Hematopoietic multipotent progenitor cell (in vitro differentiated cells): ENCODE results near the gene NTN5. TPM values are rescaled to one million over a fixed set of nuclear protein-coding genes. Genes with fewer than 3 reads are reported as not detected.
"Not testable (repeated sequence)": the region's sequence is repeated elsewhere in the genome, so short reads cannot be mapped to it uniquely, and the experiment has no call there.

Experiments
- DNase-seq, 3 donors: peaks; one replicate each; pipeline ENCODE4 v3.0.0-alpha.2; 2011 to 2015; ENCODE audit warnings: low read depth in 2 of 3, low spot score in 2 of 3
- total RNA-seq: library from RNA; depleted of rRNA; stranded (reverse); fragments of >200 nt; gene quantifications from one replicate; pipeline ENCODE4 v1.2.3, GENCODE V29; 2012

NTN5 gene
- total RNA-seq, 1 donor = 1.6 TPM

DNA sequence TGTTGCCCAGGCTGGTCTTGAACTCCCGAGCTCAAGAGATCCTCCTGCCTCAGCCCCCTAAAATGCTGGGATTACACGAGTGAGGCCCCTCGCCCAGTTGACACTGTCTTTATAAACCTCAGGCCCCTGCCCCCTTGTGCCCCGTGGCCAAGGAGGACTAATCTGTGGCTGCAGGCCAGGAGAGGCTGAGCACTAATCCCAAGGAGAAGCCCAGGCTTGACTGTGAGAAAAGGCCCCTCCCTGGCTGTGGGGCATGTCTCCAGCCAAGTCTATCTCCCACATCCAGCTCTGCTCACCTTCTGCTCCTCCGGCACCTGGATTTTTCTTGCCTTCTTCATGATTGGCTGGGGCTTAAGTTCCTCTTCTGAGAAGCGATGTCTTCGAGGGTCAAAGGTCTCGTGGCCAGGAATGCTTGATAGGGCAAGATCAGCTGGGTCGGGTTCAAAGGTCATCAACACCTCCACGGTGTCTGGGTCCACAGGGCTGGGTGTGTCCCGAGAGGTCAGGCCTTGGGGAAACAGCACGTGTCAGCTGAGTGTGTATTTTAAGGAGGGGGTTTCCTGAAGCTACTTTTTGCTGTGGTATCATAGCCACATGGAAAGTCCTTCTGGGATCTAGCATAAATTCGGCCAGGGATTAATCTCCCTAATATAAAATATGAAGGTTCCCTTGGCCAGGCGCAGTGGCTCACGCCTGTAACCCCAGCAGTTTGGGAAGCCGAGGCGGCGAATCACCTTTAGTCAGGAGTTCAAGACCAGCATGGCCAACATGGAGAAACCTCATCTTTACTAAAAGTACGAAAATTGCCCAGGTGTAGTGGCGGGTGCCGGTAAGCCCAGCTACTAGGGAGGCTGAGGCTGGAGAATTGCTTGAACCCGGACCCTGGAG lies 39.4 kb downstream of the NTN5 start:
- DNase-seq = no peak

DNA sequence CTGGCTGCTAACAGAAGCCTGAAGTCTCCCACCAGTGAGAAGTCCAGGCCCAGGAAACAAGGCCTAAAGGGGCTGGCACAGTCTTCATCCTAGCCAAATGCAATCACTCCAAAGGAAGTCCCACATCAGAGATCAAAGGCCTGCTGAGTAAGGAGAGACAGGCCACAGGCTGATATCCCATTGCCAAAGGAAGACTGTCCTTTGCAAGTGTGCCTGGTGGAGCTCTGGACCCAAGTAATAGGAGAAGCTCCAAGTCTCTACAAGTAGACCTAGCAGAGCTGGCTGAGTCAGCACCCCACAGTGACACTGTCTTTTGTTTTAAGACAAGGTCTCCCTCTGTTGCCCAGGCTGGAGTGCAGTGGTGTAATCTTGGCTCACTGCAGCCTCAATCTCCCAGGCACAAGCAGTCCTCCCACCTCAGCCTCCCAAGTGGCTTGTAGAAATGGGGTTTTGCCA lies 40.1 kb downstream of the NTN5 start:
- no peak for DNase-seq

DNA sequence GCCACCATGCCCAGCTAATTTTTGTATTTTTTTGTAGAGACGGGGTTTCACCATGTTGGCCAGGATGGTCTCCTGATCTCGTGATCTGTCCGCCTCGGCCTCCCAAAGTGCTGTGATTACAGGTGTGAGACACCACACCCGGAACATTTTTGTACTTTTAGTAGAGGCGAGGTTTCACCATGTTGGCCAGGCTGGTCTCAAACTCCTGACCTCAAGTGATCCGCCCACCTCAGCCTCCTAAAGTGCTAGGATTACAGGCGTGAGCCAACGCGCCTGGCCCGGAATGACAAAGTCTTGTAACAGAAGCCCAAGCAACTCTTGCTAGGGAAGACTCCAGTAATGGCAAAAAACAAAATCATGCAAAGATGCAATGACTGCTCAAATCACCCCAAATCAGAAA lies 40.5 kb downstream of the NTN5 start:
- DNase-seq = not testable (repeated sequence)

DNA sequence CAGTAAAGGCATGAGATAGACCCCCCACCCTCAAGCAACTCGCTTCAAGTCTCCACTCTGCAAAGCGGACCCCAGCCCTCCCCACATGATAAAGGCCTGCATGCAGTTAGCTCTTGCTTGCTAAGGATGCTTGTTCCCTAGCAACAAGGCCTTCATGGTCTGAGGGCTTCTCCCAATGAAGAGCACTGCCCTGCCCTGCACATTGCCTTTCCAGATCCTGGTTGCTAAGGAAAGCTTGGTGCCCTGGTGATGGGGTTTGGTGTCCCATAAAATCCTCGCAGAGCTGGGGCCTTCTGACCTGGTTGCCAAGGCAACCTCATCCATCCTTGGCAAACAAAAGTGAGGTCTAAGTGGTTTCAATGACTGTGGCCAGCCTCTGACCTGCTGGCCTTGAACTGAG lies 41.6 kb downstream of the NTN5 start:
- DNase-seq = no peak

DNA sequence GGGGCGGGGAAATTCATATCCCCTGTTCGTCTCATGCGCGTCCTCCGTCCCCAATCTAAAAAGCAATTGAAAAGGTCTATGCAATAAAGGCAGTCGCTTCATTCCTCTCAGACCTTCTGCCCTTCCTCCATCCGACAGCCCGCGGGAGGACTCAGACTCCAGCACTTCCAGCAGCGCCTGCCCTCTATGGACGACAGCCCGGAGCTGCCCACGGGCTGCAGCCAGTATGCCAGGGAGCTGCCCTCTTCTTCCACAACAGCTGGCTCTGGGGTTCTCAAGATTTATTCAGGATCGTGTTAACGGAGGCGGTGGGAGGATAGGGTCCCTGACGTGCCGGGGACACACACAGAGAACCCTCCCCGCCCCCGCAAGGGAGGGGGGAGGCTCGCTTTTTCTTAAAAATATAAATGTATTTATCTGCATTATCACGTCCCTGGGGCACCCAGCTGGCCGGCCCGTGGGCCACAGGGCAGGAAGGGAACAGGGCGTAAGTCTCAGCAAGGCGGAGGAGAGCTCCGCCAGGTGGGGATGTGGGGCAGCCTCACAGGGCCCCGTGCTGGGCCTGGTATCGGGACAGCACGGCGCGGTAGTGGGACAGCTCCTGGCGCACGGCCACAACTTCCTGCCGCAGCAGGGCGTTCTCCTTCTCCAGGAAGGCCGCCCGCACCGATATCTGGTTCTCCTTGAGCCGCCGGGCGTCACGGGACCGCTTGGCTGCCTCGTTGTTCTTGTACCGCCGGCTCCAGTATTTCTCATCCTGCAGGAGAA lies 42.3 kb downstream of the NTN5 start:
- peak in 1 of 3 donors; percentile 63 for DNase-seq

DNA sequence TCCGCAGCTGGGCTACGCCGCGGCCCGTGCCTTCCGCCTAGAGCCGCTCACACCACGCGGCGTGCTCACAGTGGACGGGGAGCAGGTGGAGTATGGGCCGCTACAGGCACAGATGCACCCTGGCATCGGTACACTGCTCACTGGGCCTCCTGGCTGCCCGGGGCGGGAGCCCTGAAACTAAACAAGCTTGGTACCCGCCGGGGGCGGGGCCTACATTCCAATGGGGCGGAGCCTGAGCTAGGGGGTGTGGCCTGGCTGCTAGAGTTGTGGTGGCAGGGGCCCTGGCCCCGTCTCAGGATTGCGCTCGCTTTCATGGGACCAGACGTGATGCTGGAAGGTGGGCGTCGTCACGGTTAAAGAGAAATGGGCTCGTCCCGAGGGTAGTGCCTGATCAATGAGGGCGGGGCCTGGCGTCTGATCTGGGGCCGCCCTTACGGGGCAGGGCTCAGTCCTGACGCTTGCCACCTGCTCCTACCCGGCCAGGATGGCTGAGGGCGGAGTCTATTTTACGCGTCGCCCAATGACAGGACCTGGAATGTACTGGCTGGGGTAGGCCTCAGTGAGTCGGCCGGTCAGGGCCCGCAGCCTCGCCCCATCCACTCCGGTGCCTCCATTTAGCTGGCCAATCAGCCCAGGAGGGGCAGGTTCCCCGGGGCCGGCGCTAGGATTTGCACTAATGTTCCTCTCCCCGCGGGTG lies 43.1 kb downstream of the NTN5 start:
- DNase-seq = no peak

DNA sequence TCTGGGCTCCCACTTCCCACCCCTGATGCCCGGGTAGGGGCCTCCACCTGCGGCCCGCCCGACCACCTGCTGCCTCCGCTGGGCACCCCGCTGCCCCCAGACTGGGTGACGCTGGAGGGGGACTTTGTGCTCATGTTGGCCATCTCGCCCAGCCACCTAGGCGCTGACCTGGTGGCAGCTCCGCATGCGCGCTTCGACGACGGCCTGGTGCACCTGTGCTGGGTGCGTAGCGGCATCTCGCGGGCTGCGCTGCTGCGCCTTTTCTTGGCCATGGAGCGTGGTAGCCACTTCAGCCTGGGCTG lies 43.6 kb downstream of the NTN5 start:
- no peak for DNase-seq

DNA sequence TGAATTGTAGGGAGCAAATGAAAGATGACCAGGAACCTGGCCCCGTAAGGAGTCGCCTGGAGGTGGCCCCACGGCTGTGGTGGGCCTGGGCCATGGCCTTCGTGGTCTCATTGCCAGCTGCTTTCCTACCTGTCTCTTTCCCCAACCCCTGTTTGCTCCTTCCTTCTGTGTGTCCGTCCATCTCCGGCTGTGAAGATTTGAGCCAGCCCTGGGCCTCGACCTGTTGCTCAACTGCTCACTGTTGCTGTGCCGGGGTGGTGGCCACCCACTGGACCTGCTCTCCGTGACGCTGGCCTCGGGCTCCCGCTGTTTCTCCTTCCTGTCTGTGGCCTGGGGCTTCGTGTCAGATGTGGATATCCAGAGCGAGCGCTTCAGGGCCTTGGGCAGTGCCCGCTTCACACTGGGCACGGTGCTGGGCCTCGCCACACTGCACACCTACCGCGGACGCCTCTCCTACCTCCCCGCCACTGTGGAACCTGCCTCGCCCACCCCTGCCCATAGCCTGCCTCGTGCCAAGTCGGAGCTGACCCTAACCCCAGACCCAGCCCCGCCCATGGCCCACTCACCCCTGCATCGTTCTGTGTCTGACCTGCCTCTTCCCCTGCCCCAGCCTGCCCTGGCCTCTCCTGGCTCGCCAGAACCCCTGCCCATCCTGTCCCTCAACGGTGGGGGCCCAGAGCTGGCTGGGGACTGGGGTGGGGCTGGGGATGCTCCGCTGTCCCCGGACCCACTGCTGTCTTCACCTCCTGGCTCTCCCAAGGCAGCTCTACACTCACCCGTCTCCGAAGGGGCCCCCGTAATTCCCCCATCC lies 44.1 kb downstream of the NTN5 start:
- DNase-seq = no peak

DNA sequence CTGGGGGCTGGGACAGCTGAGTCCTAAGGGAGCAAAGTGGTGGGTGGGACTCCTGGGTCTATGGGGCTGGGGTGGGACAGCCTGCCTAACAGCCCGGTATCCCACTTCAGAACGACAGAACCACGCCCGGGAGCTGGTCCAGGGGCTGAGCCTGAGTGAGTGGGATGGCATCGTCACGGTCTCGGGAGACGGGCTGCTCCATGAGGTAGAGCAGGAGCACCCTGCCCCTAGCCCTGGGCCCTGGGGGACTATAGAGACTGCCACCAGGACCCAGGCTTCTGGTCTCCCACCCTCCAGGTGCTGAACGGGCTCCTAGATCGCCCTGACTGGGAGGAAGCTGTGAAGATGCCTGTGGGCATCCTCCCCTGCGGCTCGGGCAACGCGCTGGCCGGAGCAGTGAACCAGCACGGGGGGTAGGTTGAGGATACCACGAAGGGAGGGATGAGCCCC lies 44.9 kb downstream of the NTN5 start:
- no peak for DNase-seq

DNA sequence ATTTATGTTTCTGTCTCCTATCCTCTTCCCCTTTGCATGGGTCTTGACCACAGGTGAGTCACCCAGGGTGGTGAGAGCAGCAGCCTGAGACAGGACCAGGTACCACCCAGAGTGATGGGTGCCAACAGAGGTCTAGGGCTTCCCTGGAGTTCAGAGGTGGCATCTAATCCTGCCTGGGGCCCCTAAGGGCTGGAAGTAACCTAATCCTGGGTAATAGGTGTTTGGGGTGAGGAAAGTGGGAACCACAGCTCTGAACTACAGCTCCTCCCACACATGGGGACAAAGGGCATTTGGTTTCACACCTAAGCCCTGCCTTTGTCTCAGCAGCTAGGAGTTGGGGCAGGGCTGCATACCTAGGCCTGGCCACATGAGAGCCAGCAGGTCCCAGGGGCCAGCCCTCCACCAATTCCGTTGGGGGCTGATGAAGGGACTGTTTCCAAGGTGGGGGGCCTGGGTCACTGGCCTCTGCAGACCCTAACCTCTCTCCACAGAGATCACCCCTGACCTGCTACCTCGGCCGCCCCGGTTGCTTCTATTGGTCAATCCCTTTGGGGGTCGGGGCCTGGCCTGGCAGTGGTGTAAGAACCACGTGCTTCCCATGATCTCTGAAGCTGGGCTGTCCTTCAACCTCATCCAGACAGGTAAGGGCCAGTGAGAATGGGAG lies 45.5 kb downstream of the NTN5 start:
- DNase-seq = no peak

DNA sequence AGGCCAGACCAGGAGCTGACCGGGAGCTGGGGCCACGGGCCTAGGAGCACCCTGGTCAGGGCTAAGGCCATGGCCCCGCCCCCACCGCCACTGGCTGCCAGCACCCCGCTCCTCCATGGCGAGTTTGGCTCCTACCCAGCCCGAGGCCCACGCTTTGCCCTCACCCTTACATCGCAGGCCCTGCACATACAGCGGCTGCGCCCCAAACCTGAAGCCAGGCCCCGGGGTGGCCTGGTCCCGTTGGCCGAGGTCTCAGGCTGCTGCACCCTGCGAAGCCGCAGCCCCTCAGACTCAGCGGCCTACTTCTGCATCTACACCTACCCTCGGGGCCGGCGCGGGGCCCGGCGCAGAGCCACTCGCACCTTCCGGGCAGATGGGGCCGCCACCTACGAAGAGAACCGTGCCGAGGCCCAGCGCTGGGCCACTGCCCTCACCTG lies 46.9 kb downstream of the NTN5 start:
- DNase-seq = no peak

DNA sequence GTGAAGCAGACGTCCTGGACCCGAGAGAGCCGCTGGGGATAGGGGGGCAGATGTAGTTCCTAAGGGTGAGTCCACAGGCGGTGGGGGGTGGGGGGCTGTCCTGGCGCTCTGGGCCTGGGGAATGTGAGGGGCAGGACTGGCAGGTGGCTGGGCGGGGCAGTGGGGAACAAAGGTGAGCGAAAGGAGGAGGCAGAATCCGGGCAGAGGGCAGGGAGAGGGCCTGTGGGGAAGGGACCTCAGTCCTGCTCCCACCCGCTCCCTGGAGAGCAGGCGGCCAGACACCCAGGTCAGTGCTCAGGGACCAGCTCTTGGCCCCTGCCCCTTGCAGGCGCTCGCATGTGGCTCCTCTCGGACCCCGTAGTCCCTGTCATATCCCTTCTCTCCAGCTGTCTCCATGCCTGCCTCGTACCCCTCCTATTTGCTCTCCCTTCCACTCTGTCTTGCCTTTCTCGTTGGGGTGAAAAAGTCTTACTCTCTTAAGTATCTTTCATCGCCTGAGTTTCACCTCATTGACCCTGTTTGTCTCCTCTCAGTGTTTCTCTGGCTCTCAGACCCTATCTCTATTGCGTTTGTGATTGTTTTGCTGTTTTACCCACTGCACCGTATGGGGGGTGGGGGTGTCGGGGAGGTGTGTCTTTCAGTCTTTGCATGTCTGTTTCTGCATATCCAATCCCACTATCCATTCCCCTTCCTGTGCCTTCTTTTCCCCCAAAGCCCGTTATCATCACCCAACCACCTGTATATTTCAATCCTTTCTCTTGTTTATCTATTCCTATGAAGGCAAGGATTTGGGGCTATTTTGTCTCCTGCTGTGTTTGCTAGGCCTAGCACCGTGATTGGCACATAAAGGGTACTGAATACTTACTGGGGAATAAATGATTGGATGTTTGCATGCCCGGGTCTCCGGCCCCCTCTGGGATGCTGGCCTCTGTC lies 47.8 kb downstream of the NTN5 start:
- DNase-seq = no peak

DNA sequence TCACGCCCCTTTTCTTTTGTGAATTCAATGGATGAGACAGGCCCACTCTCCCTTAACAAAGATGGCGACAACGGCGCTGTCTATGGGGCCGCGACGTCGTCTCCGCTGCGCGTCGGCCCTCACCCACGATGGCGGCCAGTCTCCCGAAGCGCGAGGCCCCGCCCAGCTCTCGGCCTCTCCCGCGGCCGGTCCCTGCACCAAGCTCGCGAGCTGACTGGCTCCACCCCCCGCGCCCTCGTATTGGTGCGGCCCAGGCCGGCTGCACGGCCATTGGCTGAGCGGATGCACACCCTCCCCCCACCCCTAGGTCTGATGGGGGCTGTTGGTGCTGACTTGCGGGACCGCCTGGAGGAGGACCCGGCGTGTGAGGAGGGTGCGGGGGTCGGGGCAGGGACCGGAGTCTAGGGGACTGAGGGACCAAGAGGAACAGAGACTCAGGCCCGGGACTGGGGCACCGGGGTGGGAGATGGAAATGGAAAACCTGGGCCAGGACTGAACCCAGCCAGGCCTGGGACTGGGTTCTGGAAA lies 48.7 kb downstream of the NTN5 start:
- DNase-seq = peak; percentile 82 to 98 (median 98)

DNA sequence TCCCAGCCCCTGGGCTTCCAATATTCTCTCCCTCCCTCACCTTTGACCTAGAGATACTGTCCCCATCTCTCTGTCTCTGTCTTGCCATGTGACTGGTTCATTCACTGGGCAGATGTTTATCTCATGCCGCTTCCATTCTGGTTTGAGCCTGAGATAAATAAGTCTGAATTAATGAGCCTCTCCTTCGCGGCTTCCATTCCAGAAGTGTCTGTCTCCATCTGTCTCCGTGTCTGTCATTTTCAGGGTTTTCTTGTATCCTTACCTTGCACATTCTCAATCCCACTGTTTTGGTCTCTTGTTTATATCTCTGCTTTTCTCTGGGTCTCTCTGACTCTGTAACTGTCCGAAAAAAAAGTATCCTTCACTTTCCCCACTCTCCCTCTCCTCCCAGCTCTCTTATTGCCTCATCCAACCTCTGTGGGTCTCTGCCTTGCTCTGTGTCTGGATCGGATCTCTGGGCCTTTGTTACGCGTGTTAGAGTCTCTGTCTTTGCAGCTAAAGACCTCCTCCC lies 49.2 kb downstream of the NTN5 start:
- no peak for DNase-seq

DNA sequence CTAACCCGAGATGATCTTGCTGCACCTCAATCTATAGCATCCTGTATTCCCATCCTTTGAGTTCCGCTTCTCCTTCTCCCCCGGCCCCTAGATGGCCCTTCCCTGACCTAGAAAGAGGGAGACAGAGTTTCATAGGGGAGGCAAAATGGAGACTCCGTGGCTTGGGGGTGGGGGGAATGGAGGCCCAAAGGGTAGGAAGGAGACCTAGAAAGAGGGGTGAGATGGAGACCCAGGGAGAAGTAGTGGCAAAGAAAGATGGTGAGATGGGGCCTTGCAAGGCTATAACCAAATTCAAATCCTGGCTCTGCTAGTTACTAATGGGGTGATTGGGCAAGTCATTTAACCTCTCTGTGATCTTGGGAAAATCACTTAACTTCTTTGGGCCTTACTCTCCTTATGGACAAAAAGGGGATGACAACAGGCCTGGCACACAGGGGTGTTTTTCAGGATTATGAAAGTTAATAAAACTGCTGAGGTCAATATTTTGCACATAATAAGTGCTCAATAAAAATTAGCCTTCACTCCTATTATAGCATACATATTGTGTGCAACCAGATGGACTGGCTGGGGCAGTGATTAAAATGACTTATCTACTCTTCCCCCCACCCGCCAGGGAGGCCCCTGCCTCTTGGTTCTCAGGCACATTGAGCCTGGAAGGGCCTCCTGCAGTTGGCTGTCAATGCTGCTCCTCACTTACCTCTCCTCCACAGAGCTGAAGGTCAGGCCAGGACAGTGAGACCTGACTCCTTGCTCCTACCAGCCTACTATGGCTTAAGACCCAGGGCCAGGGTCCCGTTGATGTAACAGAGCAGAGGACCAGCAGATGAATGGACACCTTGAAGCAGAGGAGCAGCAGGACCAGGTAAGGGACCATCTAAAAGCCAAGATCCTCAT lies 52.9 kb downstream of the NTN5 start:
- DNase-seq = no peak

DNA sequence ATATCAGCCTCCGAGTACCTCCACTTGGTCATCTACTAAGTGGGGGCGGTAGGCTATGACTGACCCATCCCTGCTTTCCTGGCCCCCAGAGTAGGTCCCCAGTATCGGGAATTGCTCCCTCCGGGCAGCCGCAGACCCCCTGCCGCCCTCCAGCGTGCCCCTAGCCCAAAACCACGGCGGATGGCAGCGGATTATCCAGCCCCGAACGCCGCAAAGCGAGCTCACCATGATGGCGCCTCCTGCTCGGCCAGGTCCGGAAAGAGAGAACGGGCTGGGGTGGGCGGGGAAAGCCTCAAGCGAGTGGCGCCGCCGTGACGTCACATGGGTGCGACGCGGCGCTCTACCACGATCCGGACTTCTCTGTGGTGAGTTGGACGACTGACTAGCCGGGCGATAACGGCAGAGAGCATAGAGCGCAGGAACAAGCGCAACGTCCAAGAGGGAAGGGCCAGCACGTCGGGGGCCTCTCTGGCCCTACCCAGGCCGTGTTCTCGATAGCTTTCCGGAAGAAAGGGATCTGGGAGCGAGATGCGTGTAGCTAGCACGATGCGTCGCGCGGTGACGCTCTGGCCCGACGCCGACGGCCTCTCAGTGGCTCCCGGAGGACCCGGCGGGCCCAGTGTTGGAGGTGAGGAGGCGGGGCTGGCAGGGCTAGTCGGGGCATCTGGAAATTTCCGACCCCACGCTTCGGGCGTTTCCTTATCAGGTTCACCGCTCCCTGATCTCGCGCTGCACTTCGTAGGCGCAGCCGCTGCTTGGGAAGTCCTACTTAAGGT lies 53.7 kb downstream of the NTN5 start, which contains the start of the genes RPL18 and SPHK2:
RPL18 (minus strand) TSS at position 263 of the 776 bp plus-strand sequence; CDS start at position 228, 35 bp downstream.
SPHK2 (plus strand) TSS at position 591 of the 776 bp plus-strand sequence. CDS start 1,009 bp downstream, outside the sequence.
- peak; percentile 98 to 99 (median 99) for DNase-seq
